Measurements from ENCODE around the gene SORL1-AS1.
"Not testable (repeated sequence)": the region's sequence is repeated elsewhere in the genome, so short reads cannot be mapped to it uniquely, and the experiment has no call there.

SORL1-AS1 gene

GRCh38 chr11:121452609-121453150, at the start of gene SORL1-AS1:
Gene SORL1-AS1, minus strand, starts transcription at chr11:121452967.
- no peak for DNase-seq (ENCODE audit: low read depth)

GRCh38 chr11:121500717-121501116, 48.0 kb upstream of the SORL1-AS1 start:
- no peak for DNase-seq (ENCODE audit: low read depth)

- DNase-seq (ENCODE audit: low read depth), result no peak
Measured at GRCh38 chr11:121500275-121500674, 47.5 kb upstream of the SORL1-AS1 start.

- DNase-seq (ENCODE audit: low read depth), result no peak
Measured at GRCh38 chr11:121499405-121499804, 46.6 kb upstream of the SORL1-AS1 start.

GRCh38 chr11:121497176-121497998, 44.6 kb upstream of the SORL1-AS1 start:
- DNase-seq (ENCODE audit: low read depth), result no peak

GRCh38 chr11:121494355-121495099, 41.8 kb upstream of the SORL1-AS1 start:
- no peak for DNase-seq (ENCODE audit: low read depth)

GRCh38 chr11:121489823-121490222, 37.1 kb upstream of the SORL1-AS1 start:
- no peak for DNase-seq (ENCODE audit: low read depth)

GRCh38 chr11:121488641-121489040, 35.9 kb upstream of the SORL1-AS1 start:
- no peak for DNase-seq (ENCODE audit: low read depth)

- DNase-seq (ENCODE audit: low read depth), result no peak
Measured at GRCh38 chr11:121488170-121488569, 35.4 kb upstream of the SORL1-AS1 start.

- DNase-seq (ENCODE audit: low read depth), result no peak
Measured at GRCh38 chr11:121487191-121487590, 34.4 kb upstream of the SORL1-AS1 start.

GRCh38 chr11:121486054-121486453, 33.3 kb upstream of the SORL1-AS1 start:
- DNase-seq (ENCODE audit: low read depth), result no peak

GRCh38 chr11:121485216-121485615, 32.4 kb upstream of the SORL1-AS1 start:
- DNase-seq (ENCODE audit: low read depth), result no peak

- no peak for DNase-seq (ENCODE audit: low read depth)
Measured at GRCh38 chr11:121483805-121484480, 31.2 kb upstream of the SORL1-AS1 start.

- no peak for DNase-seq (ENCODE audit: low read depth)
Measured at GRCh38 chr11:121482231-121483129, 29.7 kb upstream of the SORL1-AS1 start.

GRCh38 chr11:121481484-121482230, 28.9 kb upstream of the SORL1-AS1 start:
- DNase-seq (ENCODE audit: low read depth), result not testable (repeated sequence)

- DNase-seq (ENCODE audit: low read depth), result no peak
Measured at GRCh38 chr11:121479698-121480238, 27.0 kb upstream of the SORL1-AS1 start.

GRCh38 chr11:121478895-121479697, 26.3 kb upstream of the SORL1-AS1 start:
- DNase-seq (ENCODE audit: low read depth), result no peak

- DNase-seq (ENCODE audit: low read depth), result no peak
Measured at GRCh38 chr11:121478226-121478894, 25.6 kb upstream of the SORL1-AS1 start.
